ENCODE measurements around the gene NAPEPLD. TPM values are rescaled to one million over a fixed set of nuclear protein-coding genes. Genes with fewer than 3 reads are reported as not detected.

NAPEPLD gene
- total RNA-seq, 1 experiment from 2014 or later = 19.2 TPM

- no TSS peak for BruUV-seq (replicated peaks)
- H3K36me3 ChIP-seq (ENCODE audit: control insufficient read depth, insufficient read depth, low read length) = peaks cover 3% of the 10 kb centered on the region; the same call in 1 of the 2 replicates
- no peaks in the 10 kb centered on the region for H3K27me3 ChIP-seq (ENCODE audit: control insufficient read depth, insufficient read depth, low read length)
- in situ Hi-C loops (cut with HindIII; ENCODE audit: low pct_unique_long_range_greater_than_20kb, low sequenced_read_pairs) (no loop called here), intact Hi-C loops (cut with micrococcal nuclease; ENCODE audit: unreplicated experiment) (no loop called here)
- DNase-seq (ENCODE audit: low read depth, low spot score) (no peak), ATAC-seq (no peak)
- H3K9me3 ChIP-seq (ENCODE audit: control insufficient read depth, insufficient read depth, low read depth, low read length) = no peaks in the 10 kb centered on the region
- ChIA-PET CTCF (interaction anchor here (0.5 kb wide), 1 partner anchor 16 kb away, joined by 11 read pairs; no protein-coding TSS in a partner anchor), POLR2A (no interaction called here)
- H3K4me1 ChIP-seq (ENCODE audit: control insufficient read depth, insufficient read depth, low read length) = peaks cover 3% of the 10 kb centered on the region; the same call in 1 of the 2 replicates
- TF ChIP-seq POLR2AphosphoS5 (IDR thresholded peaks at IDR 0.05; ENCODE audit: low read depth, low read length) (no peak), CTCF (IDR thresholded peaks at IDR 0.05) (no peak), SIN3A (IDR thresholded peaks at IDR 0.05; ENCODE audit: borderline replicate concordance, insufficient read depth, low read depth, low read length) (no peak), REST (IDR thresholded peaks at IDR 0.05; ENCODE audit: insufficient read depth in 1 of 2, low read depth in 2 of 2, low read length in 1 of 2) (no peak), TCF7L2 (IDR thresholded peaks at IDR 0.05; ENCODE audit: low read depth, low read length) (no peak)
- no peak overlapping the region for H3K27ac ChIP-seq (ENCODE audit: low read length)
- no peak overlapping the region for H3K4me3 ChIP-seq (ENCODE audit: low read depth in 2 of 2, low read length in 2 of 2)
Observed at GRCh38 chr7:103077318-103077717, 71.6 kb downstream of the NAPEPLD start.

- DNase-seq (ENCODE audit: low read depth, low spot score) (no peak), ATAC-seq (no peak)
- TF ChIP-seq SIN3A (IDR thresholded peaks at IDR 0.05; ENCODE audit: borderline replicate concordance, insufficient read depth, low read depth, low read length) (no peak), TCF7L2 (IDR thresholded peaks at IDR 0.05; ENCODE audit: low read depth, low read length) (no peak), POLR2AphosphoS5 (IDR thresholded peaks at IDR 0.05; ENCODE audit: low read depth, low read length) (no peak), CTCF (IDR thresholded peaks at IDR 0.05) (no peak), REST (IDR thresholded peaks at IDR 0.05; ENCODE audit: insufficient read depth in 1 of 2, low read depth in 2 of 2, low read length in 1 of 2) (no peak)
- POLR2A ChIA-PET = no interaction called here
- peaks cover under 1% of the 10 kb centered on the region; the same call in 1 of the 2 replicates for H3K36me3 ChIP-seq (ENCODE audit: control insufficient read depth, insufficient read depth, low read length)
- H3K4me3 ChIP-seq (ENCODE audit: low read depth in 2 of 2, low read length in 2 of 2) = no peak overlapping the region
- H3K27ac ChIP-seq (ENCODE audit: low read length) = no peak overlapping the region
- no TSS peak for BruUV-seq (replicated peaks)
- CTCF ChIA-PET = no interaction called here
- intact Hi-C loops (cut with micrococcal nuclease; ENCODE audit: unreplicated experiment) = no loop called here
- in situ Hi-C loops (cut with HindIII; ENCODE audit: low pct_unique_long_range_greater_than_20kb, low sequenced_read_pairs) = no loop called here
- no peaks in the 10 kb centered on the region for H3K9me3 ChIP-seq (ENCODE audit: control insufficient read depth, insufficient read depth, low read depth, low read length)
- peaks cover 3% of the 10 kb centered on the region; the same call in 1 of the 2 replicates for H3K4me1 ChIP-seq (ENCODE audit: control insufficient read depth, insufficient read depth, low read length)
- H3K27me3 ChIP-seq (ENCODE audit: control insufficient read depth, insufficient read depth, low read length) = no peaks in the 10 kb centered on the region
Observed at GRCh38 chr7:103076764-103077163, 72.1 kb downstream of the NAPEPLD start.
